Testis (tissue), 2 donors: Measurements from ENCODE around the gene CHML.

Experiments used
- POLR2A ChIP-seq: fragments of 450-650 bp; IDR thresholded peaks from one replicate; pipeline ENCODE4 v1.6.1; 2017; ENCODE audit warnings: antibody characterized with exemption, mild to moderate bottlenecking, moderate library complexity
- TF ChIP-seq, protein P1 (sequence below), 3 experiments: fragments of 450-650 bp in 2 of 3; fragments of 200-600 bp in 1 of 3; sonication (generic) in 1 of 3; IDR thresholded peaks; one replicate each; pipeline ENCODE4 v1.5.1; 2016 to 2019; ENCODE audit warnings: antibody characterized with exemption in 3 of 3, mild to moderate bottlenecking in 2 of 3, moderate library complexity in 1 of 3

DNA sequence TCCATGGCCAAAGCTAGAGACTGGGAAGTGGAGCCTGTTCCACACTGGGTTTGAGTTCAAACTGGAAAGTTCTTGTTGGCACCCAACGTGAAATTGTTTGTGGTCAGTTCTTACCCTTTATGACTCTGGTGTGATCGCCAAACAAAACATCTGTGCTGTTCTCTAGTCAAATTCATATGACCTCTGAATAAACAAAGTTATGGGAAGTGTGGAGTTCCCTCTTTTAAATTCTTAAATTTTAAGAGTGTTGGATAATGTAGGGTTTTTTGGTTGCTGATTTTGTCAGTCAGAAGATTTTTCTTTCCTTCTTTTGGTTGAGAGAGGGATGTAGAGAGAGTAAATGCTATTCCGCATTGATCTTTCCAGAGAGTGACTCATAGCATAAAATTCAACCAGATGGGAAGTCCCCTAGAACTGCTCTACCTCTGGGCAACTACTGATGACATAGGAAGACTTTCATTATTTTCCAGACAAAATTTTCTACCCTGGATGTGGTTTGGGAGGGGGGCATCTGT is 36.4 kb downstream of the CHML start:
- TF ChIP-seq, protein P1, sequence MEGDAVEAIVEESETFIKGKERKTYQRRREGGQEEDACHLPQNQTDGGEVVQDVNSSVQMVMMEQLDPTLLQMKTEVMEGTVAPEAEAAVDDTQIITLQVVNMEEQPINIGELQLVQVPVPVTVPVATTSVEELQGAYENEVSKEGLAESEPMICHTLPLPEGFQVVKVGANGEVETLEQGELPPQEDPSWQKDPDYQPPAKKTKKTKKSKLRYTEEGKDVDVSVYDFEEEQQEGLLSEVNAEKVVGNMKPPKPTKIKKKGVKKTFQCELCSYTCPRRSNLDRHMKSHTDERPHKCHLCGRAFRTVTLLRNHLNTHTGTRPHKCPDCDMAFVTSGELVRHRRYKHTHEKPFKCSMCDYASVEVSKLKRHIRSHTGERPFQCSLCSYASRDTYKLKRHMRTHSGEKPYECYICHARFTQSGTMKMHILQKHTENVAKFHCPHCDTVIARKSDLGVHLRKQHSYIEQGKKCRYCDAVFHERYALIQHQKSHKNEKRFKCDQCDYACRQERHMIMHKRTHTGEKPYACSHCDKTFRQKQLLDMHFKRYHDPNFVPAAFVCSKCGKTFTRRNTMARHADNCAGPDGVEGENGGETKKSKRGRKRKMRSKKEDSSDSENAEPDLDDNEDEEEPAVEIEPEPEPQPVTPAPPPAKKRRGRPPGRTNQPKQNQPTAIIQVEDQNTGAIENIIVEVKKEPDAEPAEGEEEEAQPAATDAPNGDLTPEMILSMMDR (IDR thresholded peaks at IDR 0.05): no peak
- no peak for TF ChIP-seq POLR2A
